Calu3 (cell line): ENCODE data around the gene NUBPL. TPM values are rescaled to one million over a fixed set of nuclear protein-coding genes. Genes with fewer than 3 reads are reported as not detected.

ENCODE experiments used
- BruUV-seq: library from RNA; stranded (reverse); fragments of 400-500 nt; replicated peaks from 2 replicates; lab custom pipeline; 2021; lab: Mats Ljungman, UMichigan
- CTCF ChIA-PET: fragments of 300-600 bp; sonication (Branson Sonifier 250); formaldehyde crosslinking; loops from one replicate; lab custom pipeline; 2022; ENCODE audit warnings: antibody characterized with exemption; lab: Charles Lee
- DNase-seq: peaks from one replicate; pipeline ENCODE4 v3.0.0; 2022
- H3K27ac Mint-ChIP-seq: one replicate; pipeline ENCODE4 v1.8.0; 2022; ENCODE audit warnings: mixed read lengths; ENCODE audit not compliant: unreplicated experiment
- H3K27me3 Mint-ChIP-seq: one replicate; pipeline ENCODE4 v1.8.0; 2022; ENCODE audit warnings: mixed read lengths; ENCODE audit not compliant: unreplicated experiment
- H3K36me3 Mint-ChIP-seq: one replicate; pipeline ENCODE4 v1.8.0; 2022; ENCODE audit warnings: mild to moderate bottlenecking, moderate library complexity, mixed read lengths; ENCODE audit not compliant: insufficient read depth, unreplicated experiment
- H3K4me1 Mint-ChIP-seq: one replicate; pipeline ENCODE4 v1.8.0; 2022; ENCODE audit warnings: mild to moderate bottlenecking, low read depth, mixed read lengths; ENCODE audit not compliant: unreplicated experiment
- H3K4me3 Mint-ChIP-seq: one replicate; pipeline ENCODE4 v1.8.0; 2022; ENCODE audit warnings: mild to moderate bottlenecking, low read depth, moderate library complexity, mixed read lengths; ENCODE audit not compliant: unreplicated experiment
- H3K9me3 Mint-ChIP-seq: one replicate; pipeline ENCODE4 v1.8.0; 2022; ENCODE audit warnings: low read depth, mixed read lengths; ENCODE audit not compliant: unreplicated experiment
- intact Hi-C: fragments of 100-400 bp; cut with micrococcal nuclease; formaldehyde crosslinking; loops from one replicate; pipeline ENCODE4 v1.10.0; 2022; ENCODE audit not compliant: unreplicated experiment
- total RNA-seq: library from RNA; stranded (reverse); gene quantifications from 2 replicates; pipeline ENCODE4 v1.2.3, GENCODE V29; 2022
- TF ChIP-seq, protein P1 (sequence below): fragments of 200-600 bp; IDR thresholded peaks from one replicate; pipeline ENCODE4 v1.8.0; 2022; ENCODE audit warnings: antibody characterized with exemption; ENCODE audit not compliant: unreplicated experiment

The NUBPL gene
- total RNA-seq, 1 experiment from 2014 or later, result 14.2 TPM

DNA sequence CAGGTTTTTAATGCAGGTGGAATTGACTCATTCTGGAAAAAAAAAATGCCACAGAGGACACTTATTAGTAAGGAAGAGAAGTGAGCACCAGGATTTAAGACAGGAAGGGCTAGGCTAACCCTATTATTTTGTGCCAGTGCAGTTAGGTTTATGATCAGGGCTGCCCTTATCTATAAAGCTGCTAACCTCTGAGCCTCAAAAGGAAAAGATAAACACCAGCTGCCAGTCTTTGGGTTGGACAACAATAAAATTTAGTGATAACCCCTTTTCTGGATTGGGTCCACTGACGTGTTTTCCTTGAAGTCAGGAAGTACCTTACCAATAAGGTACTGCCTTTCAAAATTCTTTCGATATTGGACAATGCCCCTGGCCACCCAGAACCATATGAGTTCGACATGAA lies 128.9 kb downstream of the NUBPL start:
- H3K36me3 Mint-ChIP-seq, result no peaks in the 10 kb centered on the region
- H3K9me3 Mint-ChIP-seq, result no peaks in the 10 kb centered on the region
- BruUV-seq, result no TSS peak
- intact Hi-C loops, result no loop called here
- no peaks in the 10 kb centered on the region for H3K27me3 Mint-ChIP-seq
- no peak overlapping the region for H3K27ac Mint-ChIP-seq
- DNase-seq, result no peak
- CTCF ChIA-PET, result no interaction called here
- no peaks in the 10 kb centered on the region for H3K4me1 Mint-ChIP-seq
- H3K4me3 Mint-ChIP-seq, result no peak overlapping the region
- TF ChIP-seq, protein P1, sequence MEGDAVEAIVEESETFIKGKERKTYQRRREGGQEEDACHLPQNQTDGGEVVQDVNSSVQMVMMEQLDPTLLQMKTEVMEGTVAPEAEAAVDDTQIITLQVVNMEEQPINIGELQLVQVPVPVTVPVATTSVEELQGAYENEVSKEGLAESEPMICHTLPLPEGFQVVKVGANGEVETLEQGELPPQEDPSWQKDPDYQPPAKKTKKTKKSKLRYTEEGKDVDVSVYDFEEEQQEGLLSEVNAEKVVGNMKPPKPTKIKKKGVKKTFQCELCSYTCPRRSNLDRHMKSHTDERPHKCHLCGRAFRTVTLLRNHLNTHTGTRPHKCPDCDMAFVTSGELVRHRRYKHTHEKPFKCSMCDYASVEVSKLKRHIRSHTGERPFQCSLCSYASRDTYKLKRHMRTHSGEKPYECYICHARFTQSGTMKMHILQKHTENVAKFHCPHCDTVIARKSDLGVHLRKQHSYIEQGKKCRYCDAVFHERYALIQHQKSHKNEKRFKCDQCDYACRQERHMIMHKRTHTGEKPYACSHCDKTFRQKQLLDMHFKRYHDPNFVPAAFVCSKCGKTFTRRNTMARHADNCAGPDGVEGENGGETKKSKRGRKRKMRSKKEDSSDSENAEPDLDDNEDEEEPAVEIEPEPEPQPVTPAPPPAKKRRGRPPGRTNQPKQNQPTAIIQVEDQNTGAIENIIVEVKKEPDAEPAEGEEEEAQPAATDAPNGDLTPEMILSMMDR, result no peak

DNA sequence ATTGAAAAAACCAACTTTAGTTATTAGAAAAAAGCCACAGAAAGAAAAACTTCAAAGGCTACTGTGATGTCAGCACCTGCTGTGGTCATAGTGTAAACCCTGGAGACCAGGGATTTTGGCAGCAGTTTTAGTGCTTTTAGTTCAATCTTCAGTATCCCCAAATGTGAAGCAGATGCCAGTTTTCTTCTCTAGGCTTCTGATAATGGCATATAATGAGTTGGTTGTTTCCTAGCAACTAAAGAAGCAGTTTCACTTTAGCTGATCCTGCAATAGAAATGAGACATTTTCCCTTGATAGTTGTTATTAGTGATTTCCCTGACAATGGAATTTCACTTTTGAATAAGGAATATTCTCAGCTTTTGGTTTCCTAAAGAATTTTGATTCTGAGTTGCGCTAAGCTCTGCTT lies 131.2 kb downstream of the NUBPL start:
- intact Hi-C loops, result no loop called here
- Mint-ChIP-seq H3K27me3 (no peaks in the 10 kb centered on the region), H3K4me1 (no peaks in the 10 kb centered on the region), H3K9me3 (no peaks in the 10 kb centered on the region), H3K27ac (no peak overlapping the region), H3K36me3 (no peaks in the 10 kb centered on the region), H3K4me3 (no peak overlapping the region)
- no TSS peak for BruUV-seq
- CTCF ChIA-PET, result no interaction called here
- TF ChIP-seq, protein P1, result no peak
- no peak for DNase-seq

DNA sequence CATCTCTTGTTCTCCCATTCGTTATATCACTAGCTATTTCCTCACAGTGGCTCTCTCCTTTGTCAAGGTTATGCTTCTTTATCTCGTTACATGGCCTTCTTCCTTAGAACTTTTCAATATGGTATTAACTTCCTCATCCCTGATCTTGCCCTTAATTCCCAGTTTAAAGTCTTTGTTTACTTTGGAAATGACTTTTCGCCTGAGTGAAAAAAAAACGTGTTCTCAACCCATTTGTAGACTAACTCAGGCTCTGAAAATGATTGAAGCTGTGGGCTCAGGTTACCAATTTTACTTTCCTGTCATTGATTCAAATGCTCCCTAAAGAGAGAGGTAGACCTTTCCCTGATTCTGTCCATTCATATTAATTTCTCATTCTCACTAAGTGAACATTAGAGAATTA lies 135.2 kb downstream of the NUBPL start:
- intact Hi-C loops, result no loop called here
- CTCF ChIA-PET, result no interaction called here
- Mint-ChIP-seq H3K9me3 (no peaks in the 10 kb centered on the region), H3K4me3 (no peak overlapping the region), H3K4me1 (no peaks in the 10 kb centered on the region), H3K27ac (no peak overlapping the region), H3K27me3 (no peaks in the 10 kb centered on the region), H3K36me3 (no peaks in the 10 kb centered on the region)
- DNase-seq, result no peak
- TF ChIP-seq, protein P1, result no peak
- BruUV-seq, result no TSS peak

DNA sequence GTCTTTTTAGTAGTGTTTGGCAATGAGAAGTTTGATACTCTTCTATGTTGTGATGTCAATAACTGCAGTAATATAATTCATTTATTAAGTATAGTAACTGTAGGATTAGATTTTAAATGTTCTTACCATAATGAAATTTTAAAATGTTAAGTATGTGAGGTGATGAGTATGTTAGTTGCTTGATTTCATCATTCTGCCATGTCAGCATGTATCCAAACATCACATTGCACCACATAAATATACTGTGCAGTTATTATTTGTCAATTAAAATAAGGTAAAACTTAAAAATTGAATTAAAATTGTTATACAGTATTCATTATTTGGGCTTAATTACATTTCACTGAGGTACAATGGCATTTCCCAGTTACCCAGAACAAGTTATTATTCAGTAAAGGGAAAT lies 138.6 kb downstream of the NUBPL start:
- BruUV-seq, result no TSS peak
- Mint-ChIP-seq H3K9me3 (peaks cover 2% of the 10 kb centered on the region), H3K4me1 (no peaks in the 10 kb centered on the region), H3K27me3 (no peaks in the 10 kb centered on the region), H3K4me3 (no peak overlapping the region), H3K36me3 (no peaks in the 10 kb centered on the region), H3K27ac (no peak overlapping the region)
- CTCF ChIA-PET, result no interaction called here
- TF ChIP-seq, protein P1, result no peak
- intact Hi-C loops, result no loop called here
- DNase-seq, result no peak
